ENCODE data around the gene UBE2Q1. TPM values are rescaled to one million over a fixed set of nuclear protein-coding genes. Genes with fewer than 3 reads are reported as not detected.

Gene UBE2Q1
- total RNA-seq, 2 donors from 2014 or later: 18.5 to 26.3 TPM

DNA sequence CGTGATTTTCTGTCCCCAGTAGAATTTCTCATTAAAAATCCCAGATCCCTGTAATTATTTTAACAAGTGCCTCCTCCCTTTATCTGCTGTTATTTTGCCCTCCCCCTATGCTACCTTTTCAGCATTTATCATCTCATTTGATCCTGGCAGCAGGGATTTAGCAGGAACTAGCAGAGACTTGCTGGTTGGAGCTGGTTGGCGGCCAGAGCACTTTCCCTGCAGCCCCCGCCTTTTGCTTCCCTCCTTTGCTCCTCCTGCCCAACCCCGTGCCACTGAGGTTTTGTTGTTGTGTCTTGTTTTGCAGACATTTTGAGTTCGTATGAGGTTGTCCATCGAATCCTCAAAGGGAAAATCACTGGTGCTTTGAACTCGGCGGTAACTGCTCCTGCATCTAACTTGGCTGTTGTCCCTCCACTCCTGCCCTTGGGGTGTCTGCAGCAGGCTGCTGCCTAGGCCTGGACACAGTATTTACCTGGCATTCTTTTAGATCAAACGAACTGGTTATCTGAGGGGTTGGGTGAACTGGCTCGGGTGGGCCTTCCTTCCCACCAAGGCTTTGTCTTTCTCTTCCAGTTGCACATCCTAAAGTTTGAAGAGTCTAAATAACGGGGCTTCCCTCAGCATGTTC, 11.2 kb downstream of the UBE2Q1 start:
- no peaks in the 10 kb centered on the region for H3K9me3 ChIP-seq
- H3K36me3 ChIP-seq: peaks cover 30% of the 10 kb centered on the region
- DNase-seq (ENCODE audit: low spot score): no peak
- TF ChIP-seq, protein P1, sequence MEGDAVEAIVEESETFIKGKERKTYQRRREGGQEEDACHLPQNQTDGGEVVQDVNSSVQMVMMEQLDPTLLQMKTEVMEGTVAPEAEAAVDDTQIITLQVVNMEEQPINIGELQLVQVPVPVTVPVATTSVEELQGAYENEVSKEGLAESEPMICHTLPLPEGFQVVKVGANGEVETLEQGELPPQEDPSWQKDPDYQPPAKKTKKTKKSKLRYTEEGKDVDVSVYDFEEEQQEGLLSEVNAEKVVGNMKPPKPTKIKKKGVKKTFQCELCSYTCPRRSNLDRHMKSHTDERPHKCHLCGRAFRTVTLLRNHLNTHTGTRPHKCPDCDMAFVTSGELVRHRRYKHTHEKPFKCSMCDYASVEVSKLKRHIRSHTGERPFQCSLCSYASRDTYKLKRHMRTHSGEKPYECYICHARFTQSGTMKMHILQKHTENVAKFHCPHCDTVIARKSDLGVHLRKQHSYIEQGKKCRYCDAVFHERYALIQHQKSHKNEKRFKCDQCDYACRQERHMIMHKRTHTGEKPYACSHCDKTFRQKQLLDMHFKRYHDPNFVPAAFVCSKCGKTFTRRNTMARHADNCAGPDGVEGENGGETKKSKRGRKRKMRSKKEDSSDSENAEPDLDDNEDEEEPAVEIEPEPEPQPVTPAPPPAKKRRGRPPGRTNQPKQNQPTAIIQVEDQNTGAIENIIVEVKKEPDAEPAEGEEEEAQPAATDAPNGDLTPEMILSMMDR (IDR thresholded peaks at IDR 0.05): no peak
- H3K4me3 ChIP-seq: no peak overlapping the region
- no peaks in the 10 kb centered on the region for H3K27me3 ChIP-seq
- H3K4me1 ChIP-seq: peaks cover 0 to 15% of the 10 kb centered on the region in 2 donors
- no peak overlapping the region for H3K27ac ChIP-seq

DNA sequence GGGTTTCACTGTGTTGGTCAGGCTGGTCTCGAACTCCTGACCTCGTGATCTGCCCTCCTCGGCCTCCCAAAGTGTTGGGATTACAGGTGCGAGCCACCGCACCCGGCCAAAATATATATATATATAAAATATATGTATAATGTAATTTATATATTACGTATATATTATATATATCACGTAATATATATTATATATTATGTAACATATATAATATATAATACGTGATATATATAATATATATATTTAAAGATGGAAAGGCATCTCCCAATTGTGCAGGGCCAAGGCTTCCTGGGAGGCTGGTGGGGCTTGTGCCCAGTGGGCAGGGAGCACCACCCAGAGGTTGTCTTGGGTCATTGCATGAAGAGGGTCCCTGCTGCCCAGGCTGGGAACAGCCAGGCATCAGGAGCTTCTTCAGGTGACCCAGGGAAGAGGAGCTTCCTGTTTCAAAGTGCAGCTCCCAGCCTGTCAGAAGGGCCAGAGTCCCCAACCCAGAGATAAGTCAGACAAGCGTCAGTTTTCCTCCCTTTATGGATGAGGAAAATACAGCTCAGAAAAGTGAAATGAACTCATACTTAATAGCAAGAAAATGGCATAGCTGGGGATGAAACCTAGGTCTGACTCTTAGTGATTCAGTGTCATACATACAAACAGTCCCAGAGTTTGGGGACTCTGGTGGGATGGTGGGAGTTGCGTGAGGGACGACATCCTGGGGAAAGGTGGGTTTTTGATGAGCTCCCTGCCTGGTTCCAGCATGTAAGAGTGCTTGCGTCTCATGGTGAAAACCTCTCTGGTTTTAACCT, 12.0 kb downstream of the UBE2Q1 start:
- TF ChIP-seq, protein P1 (IDR thresholded peaks at IDR 0.05): peak; percentile 72 to 82
- peaks cover 0 to 15% of the 10 kb centered on the region in 2 donors for H3K4me1 ChIP-seq
- H3K27ac ChIP-seq: no peak overlapping the region
- H3K27me3 ChIP-seq: no peaks in the 10 kb centered on the region
- H3K4me3 ChIP-seq: no peak overlapping the region
- H3K9me3 ChIP-seq: no peaks in the 10 kb centered on the region
- peaks cover 23% of the 10 kb centered on the region for H3K36me3 ChIP-seq
- no peak for DNase-seq (ENCODE audit: low spot score)

DNA sequence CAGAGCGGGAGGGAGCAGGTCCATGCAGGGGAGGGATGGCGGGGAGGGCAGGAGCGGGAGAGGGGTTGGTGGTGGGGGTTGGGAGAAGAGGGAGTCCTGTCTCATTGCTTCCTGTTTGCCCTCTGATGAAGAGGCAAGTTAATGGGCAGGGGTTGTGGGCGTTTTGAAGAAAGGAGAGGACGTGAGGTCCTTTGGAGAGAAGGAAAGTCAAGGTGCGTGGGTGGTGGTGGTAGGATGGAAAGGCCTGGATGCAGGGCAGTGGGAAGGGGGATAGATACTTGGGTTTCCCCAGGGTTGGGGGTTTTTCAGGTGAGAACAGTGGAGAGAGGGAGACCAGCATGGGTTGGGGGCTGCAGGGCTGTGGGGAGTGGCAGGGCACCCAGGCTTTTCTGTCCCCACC, 17.2 kb downstream of the UBE2Q1 start:
- Histone ChIP-seq H3K4me3 (no peak overlapping the region), H3K36me3 (no peaks in the 10 kb centered on the region), H3K4me1 (no peaks in the 10 kb centered on the region), H3K27ac (no peak overlapping the region), H3K27me3 (no peaks in the 10 kb centered on the region), H3K9me3 (no peaks in the 10 kb centered on the region)
- TF ChIP-seq, protein P1 (IDR thresholded peaks at IDR 0.05): no peak
- DNase-seq (ENCODE audit: low spot score): no peak

DNA sequence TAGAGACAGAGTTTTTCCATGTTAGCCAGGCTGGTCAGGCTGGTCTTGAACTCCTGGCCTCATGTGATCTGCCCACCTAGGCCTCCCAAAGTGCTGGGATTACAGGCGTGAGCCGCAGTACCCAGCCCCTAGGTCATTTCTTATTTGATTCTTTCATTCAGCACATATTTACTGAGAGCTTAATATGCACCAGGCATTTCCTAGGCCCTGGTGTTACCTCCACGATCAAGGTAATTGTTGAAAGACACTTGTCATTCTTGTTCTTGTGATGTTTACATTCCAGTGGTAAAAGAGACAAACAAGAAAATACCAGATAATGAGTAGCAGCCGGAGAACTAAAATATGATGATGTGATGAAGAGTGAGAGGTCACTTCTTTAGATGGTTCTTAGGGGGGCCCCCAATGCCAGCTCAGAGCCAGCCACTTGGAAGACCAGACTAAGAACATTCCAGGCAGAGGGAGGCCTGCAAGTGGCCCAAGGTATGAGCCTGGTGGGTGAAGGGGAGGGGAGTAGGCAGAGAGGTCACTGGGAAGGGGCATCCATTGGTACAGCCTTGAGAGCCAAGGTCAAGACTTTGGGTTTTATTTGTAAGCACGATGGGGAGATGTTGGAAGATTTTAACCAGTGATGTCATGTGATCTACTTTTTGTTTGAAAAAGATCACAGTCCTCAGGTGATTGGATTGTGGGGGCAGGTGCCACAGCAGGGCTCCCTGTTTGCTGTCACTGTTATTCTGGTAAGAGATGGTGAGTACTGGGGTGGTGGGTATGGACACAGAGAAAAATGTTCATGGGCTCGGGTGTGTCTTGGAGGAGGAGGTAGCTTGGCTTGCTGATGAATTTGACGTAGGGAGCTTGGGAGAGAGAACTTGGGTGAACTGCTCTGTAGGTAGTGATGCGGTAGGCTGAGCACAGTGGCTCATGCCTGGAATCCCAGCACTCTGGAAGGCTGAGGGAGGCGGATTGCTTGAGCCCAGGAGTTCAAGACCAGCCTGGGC, 18.7 kb downstream of the UBE2Q1 start:
- no peaks in the 10 kb centered on the region for H3K9me3 ChIP-seq
- H3K4me1 ChIP-seq: no peaks in the 10 kb centered on the region
- H3K4me3 ChIP-seq: no peak overlapping the region
- no peaks in the 10 kb centered on the region for H3K27me3 ChIP-seq
- TF ChIP-seq, protein P1 (IDR thresholded peaks at IDR 0.05): no peak
- H3K36me3 ChIP-seq: no peaks in the 10 kb centered on the region
- no peak overlapping the region for H3K27ac ChIP-seq
- no peak for DNase-seq (ENCODE audit: low spot score)

DNA sequence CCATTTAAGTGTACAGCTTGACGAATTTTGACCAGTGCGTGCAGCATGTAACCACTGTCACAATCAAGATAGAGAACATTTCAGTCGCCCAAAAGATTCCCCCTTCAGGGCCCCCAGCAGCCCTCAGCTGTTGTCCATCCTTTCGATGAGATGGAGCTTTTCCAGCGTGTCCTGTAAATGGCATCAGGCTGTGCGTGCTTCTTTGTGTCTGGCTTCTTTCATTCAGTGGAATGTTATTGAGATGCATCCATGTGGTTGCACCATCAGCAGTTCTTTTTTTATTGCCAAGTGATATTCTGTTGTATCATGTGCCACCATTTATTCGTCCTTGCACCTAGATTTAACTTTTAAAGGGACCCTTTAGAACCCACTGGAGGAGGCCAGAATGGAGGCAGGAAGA, 21.9 kb downstream of the UBE2Q1 start:
- H3K27me3 ChIP-seq: no peaks in the 10 kb centered on the region
- H3K9me3 ChIP-seq: no peaks in the 10 kb centered on the region
- H3K27ac ChIP-seq: no peak overlapping the region
- no peaks in the 10 kb centered on the region for H3K4me1 ChIP-seq
- no peak overlapping the region for H3K4me3 ChIP-seq
- H3K36me3 ChIP-seq: no peaks in the 10 kb centered on the region
- TF ChIP-seq, protein P1 (IDR thresholded peaks at IDR 0.05): no peak
- DNase-seq (ENCODE audit: low spot score): no peak
